Central memory CD8-positive, alpha-beta T cell (primary cell): Measurements from ENCODE around the gene ADARB2.
A peak's percentile ranks its signal among the peaks of the same experiment; 100 is the strongest.

Experiments
- ATAC-seq: fragments of 150-1000 bp; cut with Tn5 transposase; replicated peaks from 2 replicates; pipeline ENCODE4 v1.10.0; 2022; ENCODE audit warnings: mild to moderate bottlenecking, moderate FRiP score, moderate number of reproducible peaks; ENCODE audit not compliant: poor library complexity, severe bottlenecking; ENCODE audit errors: extremely low read depth
- DNase-seq, 2 donors: peaks; one replicate each; pipeline ENCODE4 v3.0.0; 2021; ENCODE audit warnings: low spot score in 2 of 2
- H3K27ac Mint-ChIP-seq: one replicate; pipeline ENCODE4 v1.8.0; 2022; ENCODE audit warnings: low read depth, mild to moderate bottlenecking, moderate library complexity, mixed read lengths
- H3K27me3 Mint-ChIP-seq: one replicate; pipeline ENCODE4 v1.8.0; 2022; ENCODE audit warnings: mixed read lengths
- H3K36me3 Mint-ChIP-seq: one replicate; pipeline ENCODE4 v1.8.0; 2022; ENCODE audit warnings: mild to moderate bottlenecking, moderate library complexity, mixed read lengths; ENCODE audit not compliant: insufficient read depth
- H3K4me1 Mint-ChIP-seq: one replicate; pipeline ENCODE4 v1.8.0; 2022; ENCODE audit warnings: mixed read lengths
- H3K4me3 Mint-ChIP-seq: one replicate; pipeline ENCODE4 v1.8.0; 2022; ENCODE audit warnings: mild to moderate bottlenecking, moderate library complexity, mixed read lengths
- H3K9me3 Mint-ChIP-seq: one replicate; pipeline ENCODE4 v1.8.0; 2022; ENCODE audit warnings: mixed read lengths

Gene ADARB2

DNA sequence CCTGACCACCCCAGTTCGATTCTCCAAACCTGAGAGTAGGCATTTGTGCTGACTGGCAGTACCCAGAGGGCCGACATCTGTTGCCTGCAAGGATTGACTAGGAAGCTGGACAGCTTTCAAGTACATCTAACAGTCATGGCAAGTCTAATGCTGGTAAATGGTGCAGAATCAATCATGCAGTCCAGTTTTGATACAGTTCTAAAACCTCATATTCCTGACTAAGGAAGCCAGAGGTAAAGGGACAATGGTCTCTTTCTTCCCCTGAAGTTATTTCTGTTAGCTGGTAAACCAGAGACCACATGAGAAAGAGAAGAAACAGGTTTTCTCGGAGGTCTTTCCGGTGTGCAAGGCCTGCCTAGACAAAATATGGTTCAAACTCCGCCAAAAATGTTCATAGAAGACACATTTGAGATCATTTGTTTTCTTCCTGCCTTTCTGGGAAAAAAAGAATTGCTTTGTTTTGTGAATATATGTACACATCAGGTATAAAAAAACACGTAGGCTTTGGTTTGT is 584.0 kb downstream of the ADARB2 start:
- no peak overlapping the region for H3K4me3 Mint-ChIP-seq
- H3K9me3 Mint-ChIP-seq: no peaks in the 10 kb centered on the region
- H3K4me1 Mint-ChIP-seq: peaks cover 9% of the 10 kb centered on the region
- H3K27ac Mint-ChIP-seq: no peak overlapping the region
- no peak for ATAC-seq
- peaks cover 2% of the 10 kb centered on the region for H3K36me3 Mint-ChIP-seq
- peaks cover 17% of the 10 kb centered on the region for H3K27me3 Mint-ChIP-seq
- DNase-seq: no peak

DNA sequence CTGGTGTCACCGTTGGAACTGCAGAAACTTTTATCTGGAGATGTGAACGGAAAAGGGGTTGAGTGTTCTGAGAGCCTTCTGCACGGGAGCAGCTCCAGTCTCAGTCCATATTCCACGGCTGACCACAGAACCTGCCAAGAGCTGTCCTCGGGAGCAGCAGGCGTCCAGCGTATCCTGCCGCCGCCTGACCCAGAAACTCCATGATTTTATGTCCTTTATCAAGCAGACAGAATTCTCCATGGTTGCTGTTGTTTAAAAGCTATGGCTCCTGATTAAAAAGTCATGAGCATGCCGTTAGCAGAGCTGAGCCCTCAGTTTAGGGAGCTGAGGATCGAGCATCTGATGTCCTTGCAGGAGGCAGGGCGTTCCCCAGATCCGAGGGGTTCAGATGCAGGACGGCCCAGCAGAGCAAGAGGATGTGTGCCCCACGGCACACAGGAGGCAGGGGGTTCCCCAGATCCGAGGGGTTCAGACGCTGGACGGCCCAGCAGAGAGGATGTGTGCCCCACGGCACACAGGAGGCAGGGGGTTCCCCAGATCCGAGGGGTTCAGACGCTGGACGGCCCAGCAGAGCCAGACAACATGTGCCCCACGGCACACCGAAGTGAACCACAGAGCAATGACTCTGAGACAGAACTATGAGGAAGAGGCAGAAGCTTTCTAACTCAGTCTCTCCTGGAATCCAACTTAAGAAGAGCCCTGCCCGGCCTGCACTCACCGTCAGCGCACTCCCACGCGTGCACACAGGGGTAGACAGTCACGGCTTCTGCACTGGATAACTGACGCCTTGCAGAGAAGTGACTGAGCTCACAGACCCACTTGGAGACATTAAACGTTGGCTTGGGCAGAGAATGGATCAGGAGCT is 584.7 kb downstream of the ADARB2 start:
- Mint-ChIP-seq H3K4me1 (peaks cover 9% of the 10 kb centered on the region), H3K36me3 (peaks cover 2% of the 10 kb centered on the region), H3K9me3 (no peaks in the 10 kb centered on the region), H3K27ac (no peak overlapping the region), H3K27me3 (peaks cover 11% of the 10 kb centered on the region), H3K4me3 (no peak overlapping the region)
- DNase-seq (no peak), ATAC-seq (no peak)

DNA sequence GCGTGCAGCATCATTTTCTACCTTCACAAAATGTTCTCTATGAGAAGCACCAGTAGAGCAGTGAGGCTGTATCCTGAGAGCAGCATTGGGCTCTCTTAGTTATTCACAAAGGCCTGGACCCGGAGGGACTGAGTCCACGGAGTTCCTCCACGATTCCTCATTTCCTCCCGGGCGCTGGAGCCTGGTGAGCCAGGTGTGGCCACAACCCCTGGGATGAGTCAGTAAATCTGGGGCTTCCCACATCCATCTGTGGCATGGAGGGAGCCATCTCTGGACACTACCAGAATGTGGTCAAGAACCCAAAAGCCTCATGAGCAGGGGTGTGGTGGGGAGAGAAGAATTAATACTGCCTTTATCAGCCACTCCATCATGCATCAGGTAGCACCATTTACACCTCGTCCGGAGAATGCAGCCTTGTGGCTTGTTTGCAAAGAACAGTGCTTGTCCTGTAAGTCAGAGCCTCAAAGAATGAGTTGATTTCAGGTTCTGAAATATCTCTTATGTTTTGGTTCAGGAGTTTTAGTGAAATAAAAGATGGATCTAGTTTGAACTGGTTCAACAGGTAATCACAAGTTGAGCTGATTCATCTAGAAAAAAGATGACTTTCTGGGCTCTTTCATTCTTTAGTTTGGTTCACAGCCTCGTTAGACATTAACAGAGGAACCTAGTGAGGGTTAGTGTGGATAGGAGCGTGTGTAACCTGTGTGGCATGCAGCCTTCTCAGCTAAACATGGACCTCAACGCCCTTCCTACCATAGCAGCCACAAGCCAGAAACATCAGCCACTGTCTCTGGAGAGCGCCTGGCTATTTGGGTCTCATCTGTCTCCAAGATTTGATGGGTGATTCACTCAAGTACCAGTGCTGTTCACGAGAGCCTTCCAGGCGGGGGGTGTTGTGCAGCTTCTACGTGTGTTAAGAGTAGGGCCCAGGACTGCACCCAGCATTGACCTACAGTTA is 586.0 kb downstream of the ADARB2 start:
- no peak overlapping the region for H3K27ac Mint-ChIP-seq
- DNase-seq: no peak
- peaks cover 4% of the 10 kb centered on the region for H3K36me3 Mint-ChIP-seq
- no peak for ATAC-seq
- no peak overlapping the region for H3K4me3 Mint-ChIP-seq
- H3K4me1 Mint-ChIP-seq: peaks cover 9% of the 10 kb centered on the region
- no peaks in the 10 kb centered on the region for H3K27me3 Mint-ChIP-seq
- H3K9me3 Mint-ChIP-seq: no peaks in the 10 kb centered on the region

DNA sequence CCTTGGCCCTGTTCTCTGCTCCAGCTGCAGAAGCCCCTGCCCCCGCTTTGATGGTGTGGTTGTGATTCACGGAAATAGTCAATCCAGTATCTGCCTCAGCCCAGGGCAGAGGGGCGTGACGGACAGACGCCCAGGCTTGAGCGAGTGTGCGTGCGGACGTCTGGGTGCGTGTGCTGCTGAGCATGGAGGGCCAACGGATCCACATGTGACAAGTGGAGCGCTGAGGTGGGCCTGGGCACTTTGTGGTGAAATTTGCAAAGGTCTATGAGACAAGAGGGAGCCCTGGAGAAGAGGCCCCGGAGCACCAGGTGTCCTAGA is 586.7 kb downstream of the ADARB2 start:
- no peak overlapping the region for H3K4me3 Mint-ChIP-seq
- no peak overlapping the region for H3K27ac Mint-ChIP-seq
- no peak for ATAC-seq

DNA sequence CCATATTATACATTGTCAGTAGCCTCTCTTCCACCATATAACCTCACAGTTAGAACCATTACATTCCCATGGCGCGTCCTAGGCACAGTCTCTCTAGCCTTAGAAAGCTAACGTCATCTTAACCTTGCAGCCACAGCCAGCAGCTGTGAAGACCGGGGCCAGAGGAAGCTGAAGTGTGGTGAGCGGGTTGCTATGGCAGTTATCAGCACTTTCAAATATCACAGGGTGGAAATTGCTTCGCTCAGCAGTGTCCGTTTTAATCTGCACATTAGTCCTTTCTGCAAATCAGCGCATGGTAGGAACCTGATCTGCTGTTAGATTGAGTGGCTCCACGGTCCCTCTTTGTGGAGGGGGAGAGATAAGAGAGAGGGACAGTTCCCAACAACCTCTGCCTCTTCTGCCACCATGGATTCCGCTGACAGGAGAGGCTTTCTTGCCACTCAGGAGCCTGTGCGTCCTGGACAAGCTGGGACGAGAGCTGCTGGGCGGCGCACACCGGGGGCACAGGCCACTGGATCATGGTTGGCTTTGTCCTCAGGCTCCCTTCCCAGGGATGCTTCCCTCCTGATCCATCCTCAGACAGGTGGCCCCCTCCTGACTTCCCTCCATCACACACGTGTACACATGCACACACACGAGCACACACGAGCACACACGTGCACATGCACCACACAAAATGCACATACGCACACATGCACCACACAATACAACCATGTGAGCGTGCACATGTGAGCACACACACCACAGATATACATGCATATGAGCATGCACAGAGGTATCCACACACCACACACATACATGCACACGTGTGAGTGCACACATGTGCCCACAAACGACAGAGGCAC is 587.3 kb downstream of the ADARB2 start:
- no peak overlapping the region for H3K27ac Mint-ChIP-seq
- no peak overlapping the region for H3K4me3 Mint-ChIP-seq
- no peak for DNase-seq
- peaks cover 4% of the 10 kb centered on the region for H3K36me3 Mint-ChIP-seq
- H3K9me3 Mint-ChIP-seq: no peaks in the 10 kb centered on the region
- H3K27me3 Mint-ChIP-seq: no peaks in the 10 kb centered on the region
- H3K4me1 Mint-ChIP-seq: peaks cover 9% of the 10 kb centered on the region
- peak; percentile 64 for ATAC-seq

More for the DNA sequence above, 586.7 kb downstream of the ADARB2 start:
- peaks cover 9% of the 10 kb centered on the region for H3K4me1 Mint-ChIP-seq
- H3K27me3 Mint-ChIP-seq: no peaks in the 10 kb centered on the region
- peaks cover 4% of the 10 kb centered on the region for H3K36me3 Mint-ChIP-seq
- no peak for DNase-seq
- H3K9me3 Mint-ChIP-seq: no peaks in the 10 kb centered on the region

DNA sequence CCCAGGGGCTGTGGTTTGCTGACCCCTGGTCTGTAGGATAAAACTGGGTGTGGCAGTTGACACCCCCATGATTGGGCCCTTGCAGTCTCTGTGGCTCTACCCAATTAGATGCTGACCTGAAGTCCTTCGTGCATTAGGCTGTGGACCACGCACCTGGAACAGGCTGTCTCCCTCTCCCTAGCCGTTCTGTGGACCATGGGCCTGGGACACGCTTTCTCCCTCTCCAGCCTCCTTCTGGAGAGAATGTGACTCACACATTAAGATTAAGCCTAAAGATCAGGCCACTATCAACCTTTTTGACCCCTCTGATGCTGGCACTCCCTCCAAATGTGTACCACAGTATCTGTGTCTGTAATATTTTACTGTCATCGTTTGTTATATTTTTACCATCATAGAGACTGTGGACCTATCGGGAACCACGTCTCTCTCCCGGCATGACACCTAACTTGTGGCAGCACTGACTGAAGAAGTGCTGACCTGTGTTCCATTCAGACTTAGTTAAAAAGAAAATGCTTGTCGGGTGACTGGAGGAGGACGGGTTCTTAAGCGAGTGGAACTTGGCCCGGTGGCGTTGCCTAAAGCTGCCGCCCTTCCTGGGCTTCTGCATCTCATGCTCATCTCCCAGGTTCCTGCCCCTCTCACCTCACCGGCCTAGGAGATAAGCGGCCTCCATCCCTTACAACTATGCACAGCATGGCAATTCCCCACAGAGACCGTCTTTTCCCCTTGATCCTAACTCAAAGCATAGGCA is 588.3 kb downstream of the ADARB2 start:
- H3K27ac Mint-ChIP-seq: no peak overlapping the region
- no peaks in the 10 kb centered on the region for H3K9me3 Mint-ChIP-seq
- H3K4me3 Mint-ChIP-seq: no peak overlapping the region
- H3K36me3 Mint-ChIP-seq: peaks cover 4% of the 10 kb centered on the region
- H3K4me1 Mint-ChIP-seq: peaks cover 9% of the 10 kb centered on the region
- ATAC-seq: no peak
- peaks cover 9% of the 10 kb centered on the region for H3K27me3 Mint-ChIP-seq
- DNase-seq: no peak

DNA sequence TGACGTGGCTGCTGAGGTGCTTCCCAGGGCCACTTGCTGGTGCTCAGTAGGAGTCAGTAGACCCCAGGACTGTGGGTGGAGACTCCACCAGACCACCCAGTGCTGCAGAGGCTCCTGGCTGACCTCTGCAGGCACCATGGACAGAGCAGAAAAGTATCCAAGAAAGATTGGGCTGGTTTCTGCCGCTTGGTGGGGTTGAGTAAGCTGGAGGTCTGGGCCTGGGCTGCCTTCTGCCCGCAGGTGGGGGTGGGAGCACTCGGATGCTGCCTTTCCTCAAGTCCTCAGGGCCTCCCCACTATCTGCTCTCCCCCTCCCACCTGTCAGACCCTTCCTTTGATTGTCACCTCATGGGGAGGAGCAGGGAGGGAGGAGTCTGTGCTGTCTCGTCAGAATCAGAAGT is 589.5 kb downstream of the ADARB2 start:
- Mint-ChIP-seq H3K4me1 (peaks cover 9% of the 10 kb centered on the region), H3K27me3 (peaks cover 16% of the 10 kb centered on the region), H3K27ac (no peak overlapping the region), H3K36me3 (peaks cover 4% of the 10 kb centered on the region), H3K4me3 (no peak overlapping the region), H3K9me3 (no peaks in the 10 kb centered on the region)
- DNase-seq (no peak), ATAC-seq (no peak)

DNA sequence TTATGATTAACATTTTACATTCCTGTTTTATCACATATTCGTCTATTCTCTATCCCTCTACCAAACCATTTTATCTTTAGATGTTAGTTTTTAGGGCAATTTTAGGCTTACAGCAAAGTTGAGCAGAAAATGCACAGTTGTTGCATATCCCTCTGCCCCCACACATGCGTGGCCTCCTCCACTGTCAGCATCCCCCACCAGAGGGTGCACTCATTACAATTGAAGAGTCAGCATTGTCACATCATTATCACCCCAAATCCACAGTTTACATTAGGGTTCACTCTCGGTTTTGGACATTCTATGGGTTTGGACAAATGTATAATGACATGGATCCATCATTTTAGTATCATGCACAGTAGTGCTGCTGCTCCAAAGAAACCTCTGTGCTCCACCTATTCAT is 594.7 kb downstream of the ADARB2 start:
- H3K36me3 Mint-ChIP-seq: peaks cover 2% of the 10 kb centered on the region
- DNase-seq (no peak), ATAC-seq (no peak)
- H3K27me3 Mint-ChIP-seq: peaks cover 35% of the 10 kb centered on the region
- H3K27ac Mint-ChIP-seq: no peak overlapping the region
- no peak overlapping the region for H3K4me3 Mint-ChIP-seq
- peaks cover 10% of the 10 kb centered on the region for H3K9me3 Mint-ChIP-seq
- no peaks in the 10 kb centered on the region for H3K4me1 Mint-ChIP-seq

DNA sequence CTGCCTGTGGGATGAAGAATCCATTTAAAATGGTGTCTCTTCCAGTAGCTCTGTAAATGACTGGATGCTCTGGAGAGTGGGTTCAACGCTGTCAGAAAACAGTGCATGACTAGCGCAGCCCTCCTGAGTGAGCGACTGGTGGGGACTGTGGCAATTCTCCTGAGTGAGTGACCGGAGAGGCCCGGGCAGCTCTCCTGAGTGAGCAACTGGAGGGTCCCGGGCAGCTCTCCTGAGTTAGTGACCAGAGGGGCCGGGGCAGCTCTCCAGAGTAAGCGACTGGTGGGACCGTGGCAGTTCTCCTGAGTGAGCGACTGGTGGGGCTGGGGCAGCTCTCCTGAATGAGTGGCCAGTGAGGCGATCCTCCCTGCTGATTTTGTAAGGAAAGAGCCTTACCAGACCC is 595.6 kb downstream of the ADARB2 start:
- no peak overlapping the region for H3K4me3 Mint-ChIP-seq
- ATAC-seq (no peak), DNase-seq (no peak)
- peaks cover 2% of the 10 kb centered on the region for H3K36me3 Mint-ChIP-seq
- peaks cover 10% of the 10 kb centered on the region for H3K9me3 Mint-ChIP-seq
- no peaks in the 10 kb centered on the region for H3K4me1 Mint-ChIP-seq
- H3K27ac Mint-ChIP-seq: no peak overlapping the region
- H3K27me3 Mint-ChIP-seq: peaks cover 35% of the 10 kb centered on the region

DNA sequence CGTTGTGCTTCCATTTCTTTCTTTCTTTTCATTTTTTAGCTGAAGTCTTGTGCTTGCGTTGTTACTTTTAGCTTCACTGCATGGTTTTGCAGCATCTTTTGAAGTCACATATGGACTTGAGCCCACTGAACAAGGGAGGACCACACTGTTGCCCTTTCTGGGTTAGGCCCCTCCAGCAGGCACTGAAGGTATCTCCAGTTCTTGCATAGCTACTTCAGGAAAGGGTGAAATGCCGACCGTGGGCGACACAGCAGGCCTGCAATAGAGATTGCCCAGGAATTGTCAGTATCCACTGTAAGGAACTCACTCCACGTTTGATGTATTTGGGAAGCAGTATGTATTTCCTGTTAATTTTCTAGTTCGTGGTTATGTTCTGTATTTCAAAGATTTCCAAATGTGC is 596.1 kb downstream of the ADARB2 start:
- Mint-ChIP-seq H3K36me3 (no peaks in the 10 kb centered on the region), H3K27me3 (peaks cover 35% of the 10 kb centered on the region), H3K27ac (no peak overlapping the region), H3K9me3 (peaks cover 10% of the 10 kb centered on the region), H3K4me1 (no peaks in the 10 kb centered on the region), H3K4me3 (no peak overlapping the region)
- ATAC-seq (no peak), DNase-seq (no peak)

DNA sequence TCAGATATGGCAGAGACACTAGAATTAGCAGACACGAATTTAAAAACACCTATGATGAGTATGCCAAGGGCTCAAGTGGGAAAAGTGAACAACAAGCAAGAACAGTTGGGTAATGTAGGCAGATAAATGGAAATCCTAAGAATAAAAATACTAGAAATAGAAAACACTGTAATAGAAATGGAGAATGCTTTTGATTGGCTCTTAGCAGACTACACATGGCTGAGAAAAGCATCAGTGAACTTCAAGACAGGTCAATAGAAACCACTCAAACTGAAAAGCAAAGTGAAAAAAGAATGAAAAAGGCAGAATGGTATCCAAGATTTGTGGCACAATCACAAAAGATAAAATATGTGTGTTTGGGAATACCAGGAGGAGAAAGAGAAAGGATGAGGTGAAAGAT is 598.8 kb downstream of the ADARB2 start:
- Mint-ChIP-seq H3K9me3 (peaks cover 10% of the 10 kb centered on the region), H3K27ac (no peak overlapping the region)
- ATAC-seq: no peak

More for the DNA sequence above, 598.8 kb downstream of the ADARB2 start:
- no peak for DNase-seq
- H3K36me3 Mint-ChIP-seq: peaks cover under 1% of the 10 kb centered on the region
- H3K4me3 Mint-ChIP-seq: no peak overlapping the region
- H3K27me3 Mint-ChIP-seq: peaks cover 20% of the 10 kb centered on the region
- H3K4me1 Mint-ChIP-seq: peaks cover 8% of the 10 kb centered on the region
